NCI-H2171 treated with DMSO at 0.1 percent for 48 hours (cell line): ENCODE measurements around the gene LCN9.
"Not testable (repeated sequence)": the region's sequence is repeated elsewhere in the genome, so short reads cannot be mapped to it uniquely, and the experiment has no call there.

Experiments
- DNase-seq: peaks from one replicate; lab custom pipeline; 2025; lab: John Stamatoyannopoulos, UW

LCN9 gene

GRCh38 chr9:135662758-135663450 is at the start of gene LCN9:
LCN9 (plus strand) TSS chr9:135663309; CDS start chr9:135663322, 13 bp downstream.
- no peak for DNase-seq

GRCh38 chr9:135613946-135614805 is 48.9 kb upstream of the LCN9 start:
- DNase-seq, result no peak

- no peak for DNase-seq
Observed at GRCh38 chr9:135614821-135615665, 48.1 kb upstream of the LCN9 start.

GRCh38 chr9:135615666-135616618 is 47.2 kb upstream of the LCN9 start:
- DNase-seq, result no peak

GRCh38 chr9:135616619-135617537 is 46.2 kb upstream of the LCN9 start:
- no peak for DNase-seq

GRCh38 chr9:135617538-135617900 is 45.6 kb upstream of the LCN9 start:
- no peak for DNase-seq

GRCh38 chr9:135617991-135618411 is 45.1 kb upstream of the LCN9 start:
- DNase-seq, result no peak

GRCh38 chr9:135618866-135619598 is 44.1 kb upstream of the LCN9 start:
- DNase-seq, result no peak

- DNase-seq, result no peak
Observed at GRCh38 chr9:135619599-135619886, 43.6 kb upstream of the LCN9 start.

GRCh38 chr9:135620558-135620957 is 42.6 kb upstream of the LCN9 start:
- DNase-seq, result no peak

GRCh38 chr9:135622415-135623020 is 40.6 kb upstream of the LCN9 start:
- no peak for DNase-seq

- no peak for DNase-seq
Observed at GRCh38 chr9:135624282-135624681, 38.8 kb upstream of the LCN9 start.

- no peak for DNase-seq
Observed at GRCh38 chr9:135632841-135633240, 30.3 kb upstream of the LCN9 start.

GRCh38 chr9:135636930-135637530 is 26.1 kb upstream of the LCN9 start:
- DNase-seq, result not testable (repeated sequence)

GRCh38 chr9:135639196-135639595 is 23.9 kb upstream of the LCN9 start, which contains the start of gene GLT6D1:
GLT6D1 (minus strand) TSS chr9:135639540; CDS start chr9:135639187, 353 bp downstream.
- no peak for DNase-seq

- no peak for DNase-seq
Observed at GRCh38 chr9:135641047-135641446, 22.1 kb upstream of the LCN9 start.

- no peak for DNase-seq
Observed at GRCh38 chr9:135641745-135642144, 21.4 kb upstream of the LCN9 start.

- DNase-seq, result peak; percentile 39
Observed at GRCh38 chr9:135644631-135645218, 18.4 kb upstream of the LCN9 start.
